Mesothelial cell of epicardium (in vitro differentiated cells): Measurements from ENCODE around the gene SCUBE1. TPM values are rescaled to one million over a fixed set of nuclear protein-coding genes. Genes with fewer than 3 reads are reported as not detected.

Experiments used
- DNase-seq, 2 experiments: peaks; one replicate each; pipeline ENCODE4 v3.0.0; 2021; ENCODE audit warnings: low spot score in 2 of 2; ENCODE audit not compliant: unreplicated experiment in 2 of 2
- H3K27ac Mint-ChIP-seq: 2 replicates; pipeline ENCODE4 v1.8.0; 2021; ENCODE audit warnings: mixed read lengths
- H3K27me3 Mint-ChIP-seq: 2 replicates; pipeline ENCODE4 v1.8.0; 2021; ENCODE audit warnings: low read depth, mixed read lengths
- H3K36me3 Mint-ChIP-seq: 2 replicates; pipeline ENCODE4 v1.8.0; 2021; ENCODE audit warnings: mixed read lengths
- H3K4me1 Mint-ChIP-seq: 2 replicates; pipeline ENCODE4 v1.8.0; 2021; ENCODE audit warnings: mixed read lengths
- H3K4me3 Mint-ChIP-seq: 2 replicates; pipeline ENCODE4 v1.8.0; 2021; ENCODE audit warnings: mild to moderate bottlenecking, moderate library complexity, mixed read lengths
- H3K9me3 Mint-ChIP-seq: 2 replicates; pipeline ENCODE4 v1.8.0; 2021; ENCODE audit warnings: mixed read lengths
- total RNA-seq: library from RNA; stranded (reverse); gene quantifications from 3 replicates; pipeline ENCODE4 v1.2.1, GENCODE V29; 2021
- TF ChIP-seq, protein P1 (sequence below): fragments of 200-600 bp; sonication (generic); IDR thresholded peaks from one replicate; pipeline ENCODE4 v1.5.0; 2021; ENCODE audit warnings: antibody characterized with exemption; ENCODE audit not compliant: unreplicated experiment

The SCUBE1 gene
- total RNA-seq, 1 donor from 2014 or later: 19.3 TPM

DNA sequence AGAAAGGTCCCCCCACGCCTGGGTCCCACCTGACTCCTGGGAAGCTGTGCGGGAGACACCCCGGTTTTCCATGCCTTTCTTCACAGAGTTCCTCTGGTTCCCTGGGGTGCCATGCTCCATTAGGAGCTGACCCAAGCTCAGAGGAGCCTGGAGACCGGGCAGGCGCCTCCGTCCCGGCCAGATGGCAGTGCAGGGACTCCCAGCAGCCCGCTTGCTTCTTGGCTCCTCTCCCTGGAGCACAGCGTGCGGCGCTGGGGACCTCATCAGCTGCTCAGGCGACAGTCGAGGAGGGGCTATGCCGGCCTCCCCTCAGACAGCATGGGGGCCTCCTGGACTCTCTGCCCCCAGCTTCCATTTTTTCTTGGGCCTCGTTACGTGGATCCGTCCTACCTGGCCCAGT lies 143.1 kb downstream of the SCUBE1 start:
- Mint-ChIP-seq H3K36me3 (no peaks in the 10 kb centered on the region), H3K27ac (no peak overlapping the region), H3K9me3 (no peaks in the 10 kb centered on the region), H3K4me1 (peaks cover 6% of the 10 kb centered on the region), H3K27me3 (no peaks in the 10 kb centered on the region), H3K4me3 (no peak overlapping the region)
- TF ChIP-seq, protein P1, sequence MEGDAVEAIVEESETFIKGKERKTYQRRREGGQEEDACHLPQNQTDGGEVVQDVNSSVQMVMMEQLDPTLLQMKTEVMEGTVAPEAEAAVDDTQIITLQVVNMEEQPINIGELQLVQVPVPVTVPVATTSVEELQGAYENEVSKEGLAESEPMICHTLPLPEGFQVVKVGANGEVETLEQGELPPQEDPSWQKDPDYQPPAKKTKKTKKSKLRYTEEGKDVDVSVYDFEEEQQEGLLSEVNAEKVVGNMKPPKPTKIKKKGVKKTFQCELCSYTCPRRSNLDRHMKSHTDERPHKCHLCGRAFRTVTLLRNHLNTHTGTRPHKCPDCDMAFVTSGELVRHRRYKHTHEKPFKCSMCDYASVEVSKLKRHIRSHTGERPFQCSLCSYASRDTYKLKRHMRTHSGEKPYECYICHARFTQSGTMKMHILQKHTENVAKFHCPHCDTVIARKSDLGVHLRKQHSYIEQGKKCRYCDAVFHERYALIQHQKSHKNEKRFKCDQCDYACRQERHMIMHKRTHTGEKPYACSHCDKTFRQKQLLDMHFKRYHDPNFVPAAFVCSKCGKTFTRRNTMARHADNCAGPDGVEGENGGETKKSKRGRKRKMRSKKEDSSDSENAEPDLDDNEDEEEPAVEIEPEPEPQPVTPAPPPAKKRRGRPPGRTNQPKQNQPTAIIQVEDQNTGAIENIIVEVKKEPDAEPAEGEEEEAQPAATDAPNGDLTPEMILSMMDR: no peak
- DNase-seq: no peak

DNA sequence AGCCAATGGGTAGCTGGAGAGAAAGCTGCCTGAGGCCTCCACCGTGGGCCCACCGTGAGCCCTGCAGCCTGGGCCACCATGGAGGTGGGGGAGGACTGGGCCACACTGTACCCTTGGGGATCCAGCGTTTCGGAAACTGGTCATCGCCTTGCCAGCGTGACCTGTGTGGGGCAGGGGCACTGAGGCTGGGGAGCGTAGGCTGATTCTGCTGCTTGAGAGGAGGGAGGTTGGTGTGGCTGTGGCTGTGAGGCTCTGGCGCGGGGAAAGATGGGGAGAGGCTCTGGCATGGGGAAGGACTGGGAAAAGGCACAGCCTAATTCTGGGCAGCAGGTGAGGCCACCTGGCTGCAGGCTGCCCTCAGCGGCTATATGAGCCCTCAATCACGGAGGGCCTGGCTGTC lies 143.6 kb downstream of the SCUBE1 start:
- Mint-ChIP-seq H3K9me3 (no peaks in the 10 kb centered on the region), H3K4me3 (no peak overlapping the region), H3K27me3 (no peaks in the 10 kb centered on the region), H3K4me1 (peaks cover 6% of the 10 kb centered on the region), H3K27ac (no peak overlapping the region), H3K36me3 (no peaks in the 10 kb centered on the region)
- no peak for DNase-seq
- TF ChIP-seq, protein P1: no peak

DNA sequence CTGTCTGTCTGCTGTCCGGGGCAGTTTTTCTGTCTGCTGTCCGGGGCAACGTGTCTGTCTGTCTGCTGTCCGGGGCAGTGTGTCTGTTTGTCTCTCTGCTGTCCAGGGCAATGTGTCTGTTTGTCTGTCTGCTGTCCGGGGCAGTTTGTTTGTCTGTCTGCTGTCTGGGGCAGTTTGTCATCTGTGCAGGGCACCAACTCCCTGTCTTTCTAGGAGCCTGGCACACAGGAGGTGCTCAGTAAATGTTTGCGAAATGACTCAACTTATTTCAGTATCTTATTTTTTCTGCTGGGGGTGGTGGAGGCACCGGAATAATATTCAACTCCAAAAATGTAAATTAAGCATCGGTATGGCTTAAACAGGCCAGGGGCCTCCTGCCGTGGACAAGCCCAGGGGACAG lies 144.2 kb downstream of the SCUBE1 start:
- no peak overlapping the region for H3K27ac Mint-ChIP-seq
- H3K4me1 Mint-ChIP-seq: peaks cover 5% of the 10 kb centered on the region
- no peak overlapping the region for H3K4me3 Mint-ChIP-seq
- DNase-seq: no peak
- TF ChIP-seq, protein P1: no peak
- no peaks in the 10 kb centered on the region for H3K27me3 Mint-ChIP-seq
- no peaks in the 10 kb centered on the region for H3K36me3 Mint-ChIP-seq
- H3K9me3 Mint-ChIP-seq: no peaks in the 10 kb centered on the region

DNA sequence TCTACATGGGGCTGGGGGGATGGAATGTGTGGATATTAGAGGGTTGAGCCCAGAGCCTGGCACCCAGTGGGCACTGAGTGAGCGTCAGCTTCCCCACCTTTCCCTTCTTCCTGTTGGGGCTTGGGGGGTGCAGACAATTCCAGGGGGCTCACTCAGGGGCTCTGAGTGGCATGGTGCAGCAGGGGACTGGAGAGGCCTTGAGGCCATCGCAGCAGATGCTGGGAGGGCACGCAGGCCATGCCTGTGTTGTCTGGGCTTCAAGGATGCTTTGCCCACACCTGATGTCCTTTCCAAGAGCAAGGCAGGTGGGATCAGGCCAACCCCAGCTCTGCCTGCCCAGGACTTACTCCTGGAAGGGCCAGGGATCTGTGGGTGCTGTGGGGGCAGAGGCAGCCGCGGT lies 145.0 kb downstream of the SCUBE1 start:
- Mint-ChIP-seq H3K4me3 (no peak overlapping the region), H3K4me1 (peaks cover 2% of the 10 kb centered on the region), H3K27me3 (no peaks in the 10 kb centered on the region), H3K27ac (no peak overlapping the region), H3K9me3 (no peaks in the 10 kb centered on the region), H3K36me3 (no peaks in the 10 kb centered on the region)
- DNase-seq: no peak
- TF ChIP-seq, protein P1: no peak

DNA sequence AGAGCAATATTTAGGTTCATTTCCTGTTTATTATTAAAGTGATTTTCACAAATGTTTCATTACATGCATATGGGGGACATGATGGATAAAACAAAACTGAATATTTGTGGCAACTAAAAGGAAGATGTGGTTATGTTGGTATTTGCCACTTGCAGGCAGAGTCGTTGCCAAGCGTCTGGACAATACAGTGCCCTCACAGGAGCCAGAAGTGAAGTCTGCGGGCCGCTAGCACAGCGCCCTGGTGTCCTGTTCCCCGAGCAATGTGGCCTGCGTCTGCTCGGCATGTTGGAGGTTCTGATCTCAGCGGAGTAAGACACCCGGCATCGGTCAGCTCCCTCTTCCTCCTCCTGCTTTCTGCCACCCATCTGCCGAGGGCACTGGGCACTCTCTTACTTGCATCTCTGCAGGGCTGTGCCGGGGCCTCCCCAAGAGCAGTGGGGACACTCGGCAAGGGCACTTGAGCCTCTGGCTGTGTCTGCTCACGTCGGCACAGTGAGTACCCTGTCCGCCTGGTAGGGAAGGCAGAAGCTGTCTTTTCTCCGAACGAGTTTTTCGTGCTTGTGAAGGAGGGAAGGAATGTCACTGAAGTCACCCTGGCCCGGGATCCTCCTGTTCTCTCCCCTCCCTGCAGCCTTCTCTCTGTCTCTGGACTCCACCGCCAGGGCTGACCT lies 145.8 kb downstream of the SCUBE1 start:
- Mint-ChIP-seq H3K27ac (no peak overlapping the region), H3K36me3 (no peaks in the 10 kb centered on the region), H3K4me3 (no peak overlapping the region), H3K9me3 (no peaks in the 10 kb centered on the region), H3K4me1 (no peaks in the 10 kb centered on the region), H3K27me3 (no peaks in the 10 kb centered on the region)
- DNase-seq: no peak
- TF ChIP-seq, protein P1: no peak

DNA sequence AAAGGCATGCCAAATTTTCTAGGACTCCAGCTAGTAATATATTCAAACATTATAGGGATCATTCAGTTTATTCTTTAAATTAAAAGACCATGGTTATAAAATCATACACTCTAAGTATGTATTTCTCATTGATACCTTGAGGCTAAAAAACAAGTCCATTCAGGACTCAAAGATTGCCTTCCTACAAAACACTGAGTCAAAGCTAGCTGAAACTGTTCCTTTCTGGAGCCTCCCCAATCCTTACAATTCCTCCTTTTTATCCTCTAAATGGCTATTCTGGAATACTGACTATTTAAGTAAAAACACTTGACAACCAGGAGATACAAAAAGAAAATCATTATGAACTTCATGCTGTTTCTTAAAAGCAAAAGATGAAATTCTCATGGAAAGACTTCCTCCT lies 151.3 kb downstream of the SCUBE1 start:
- peaks cover 12% of the 10 kb centered on the region for H3K4me1 Mint-ChIP-seq
- DNase-seq: no peak
- H3K27me3 Mint-ChIP-seq: peaks cover 14% of the 10 kb centered on the region
- H3K9me3 Mint-ChIP-seq: peaks cover 4% of the 10 kb centered on the region
- no peak overlapping the region for H3K4me3 Mint-ChIP-seq
- H3K27ac Mint-ChIP-seq: no peak overlapping the region
- no peaks in the 10 kb centered on the region for H3K36me3 Mint-ChIP-seq
- TF ChIP-seq, protein P1: no peak
